Right ventricle myocardium inferior (tissue), 1 donor: ENCODE measurements around the gene ANKRD52. TPM values are rescaled to one million over a fixed set of nuclear protein-coding genes. Genes with fewer than 3 reads are reported as not detected.
"Not testable (repeated sequence)": the region's sequence is repeated elsewhere in the genome, so short reads cannot be mapped to it uniquely, and the experiment has no call there.

Experiments
- ATAC-seq: fragments of 200-7000 bp; cut with Tn5 transposase; one replicate; pipeline ENCODE4 v1.9.1; 2020; ENCODE audit warnings: mild to moderate bottlenecking, moderate library complexity
- DNase-seq: peaks from one replicate; pipeline ENCODE4 v3.0.0; 2021; ENCODE audit errors: missing footprints
- intact Hi-C: fragments of 100-400 bp; cut with DNase I; formaldehyde crosslinking; loops from one replicate; pipeline ENCODE4 v1.11.0; 2022
- total RNA-seq: library from RNA; stranded (reverse); fragmentation: NEBNext Ultra II Directional; extraction: Animal tissue kit (Norgen Biotek cat#: 25700); gene quantifications from one replicate; pipeline ENCODE4 v1.2.1, GENCODE V29; 2021
- donor health status: DM: no; HTN: yes; CAD: no; lungs with severe emphysema.

ANKRD52 gene
- total RNA-seq, 1 donor from 2014 or later = 23.9 TPM

DNA sequence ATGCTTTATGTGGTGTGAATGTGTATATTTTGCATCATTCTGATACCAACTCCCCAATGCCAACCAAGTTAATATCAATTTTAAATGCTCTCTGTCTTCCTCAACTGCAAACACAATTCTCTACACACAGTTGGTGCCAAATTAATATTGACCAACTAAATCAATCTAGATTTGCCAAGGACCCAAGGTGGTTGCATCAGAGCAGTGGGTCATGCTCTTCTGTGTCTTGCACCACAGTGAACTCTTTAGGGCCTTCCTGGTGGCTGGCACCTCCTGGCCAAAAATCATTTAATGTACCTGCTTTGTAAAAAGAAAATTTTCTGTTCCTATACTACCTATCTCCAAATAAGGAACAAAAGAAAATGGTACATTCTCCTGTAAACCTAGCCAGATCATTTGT lies 22.7 kb upstream of the ANKRD52 start:
- ATAC-seq (no peak), DNase-seq (no peak)
- intact Hi-C loops = no loop called here

DNA sequence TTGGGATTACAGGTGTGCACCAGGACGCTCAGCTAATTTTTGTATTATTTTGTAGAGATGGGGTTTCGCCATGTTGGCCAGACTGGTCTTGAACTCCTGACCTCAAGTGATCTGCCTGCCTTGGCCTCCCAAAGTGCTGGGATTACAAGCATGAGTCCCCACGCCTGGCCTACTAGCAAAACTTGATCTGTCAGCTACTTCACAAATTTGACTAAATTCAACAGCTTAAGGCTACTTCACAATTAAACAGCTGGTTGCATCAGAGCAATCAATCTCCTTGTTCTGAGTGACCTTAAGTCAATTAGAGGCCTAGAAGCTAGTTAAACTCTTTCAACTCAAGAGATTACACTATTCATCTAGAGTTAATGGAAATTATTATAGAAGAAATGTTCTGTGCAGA lies 20.7 kb upstream of the ANKRD52 start:
- intact Hi-C loops = no loop called here
- no peak for ATAC-seq
- DNase-seq = no peak

DNA sequence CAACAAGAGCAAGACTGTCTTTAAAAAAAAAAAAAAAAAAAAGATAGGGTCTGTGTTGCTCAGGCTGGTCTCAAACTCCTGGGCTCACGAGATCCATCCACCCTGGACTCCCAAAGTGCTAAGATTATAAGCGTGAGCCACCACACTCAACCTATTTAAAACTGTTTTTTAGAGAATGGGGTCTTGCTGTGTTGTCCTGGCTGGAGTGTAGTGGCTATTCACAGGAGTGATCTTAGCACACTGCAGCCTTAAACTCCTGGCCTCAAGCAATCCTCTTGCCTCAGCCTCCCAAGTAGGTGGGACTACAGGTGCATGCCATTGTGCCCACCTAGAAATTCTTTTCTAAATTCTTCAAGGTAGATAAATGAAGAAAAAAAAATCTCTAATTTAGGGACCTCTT lies 16.1 kb upstream of the ANKRD52 start:
- no peak for DNase-seq
- ATAC-seq = no peak
- intact Hi-C loops = no loop called here

DNA sequence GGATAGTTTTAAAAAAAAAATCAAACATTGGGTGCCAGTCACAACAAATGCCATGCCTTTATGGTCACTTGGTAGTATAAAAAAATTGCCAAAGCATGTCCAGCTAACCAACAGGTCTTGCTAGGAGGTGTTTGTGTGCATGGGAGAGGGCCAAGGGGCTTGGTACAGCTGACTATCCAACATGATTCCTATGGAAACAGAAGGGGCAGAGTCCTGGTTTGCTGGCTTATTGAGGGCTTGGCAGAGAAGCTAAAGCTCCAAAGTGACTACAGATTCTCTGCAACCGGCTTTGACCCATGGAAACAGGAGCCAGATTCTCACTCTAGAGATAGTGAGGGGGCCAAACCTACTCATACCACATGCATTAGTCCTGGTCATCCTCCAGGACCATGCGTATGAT lies 14.3 kb upstream of the ANKRD52 start:
- DNase-seq, ATAC-seq, intact Hi-C loops: not testable (repeated sequence)

DNA sequence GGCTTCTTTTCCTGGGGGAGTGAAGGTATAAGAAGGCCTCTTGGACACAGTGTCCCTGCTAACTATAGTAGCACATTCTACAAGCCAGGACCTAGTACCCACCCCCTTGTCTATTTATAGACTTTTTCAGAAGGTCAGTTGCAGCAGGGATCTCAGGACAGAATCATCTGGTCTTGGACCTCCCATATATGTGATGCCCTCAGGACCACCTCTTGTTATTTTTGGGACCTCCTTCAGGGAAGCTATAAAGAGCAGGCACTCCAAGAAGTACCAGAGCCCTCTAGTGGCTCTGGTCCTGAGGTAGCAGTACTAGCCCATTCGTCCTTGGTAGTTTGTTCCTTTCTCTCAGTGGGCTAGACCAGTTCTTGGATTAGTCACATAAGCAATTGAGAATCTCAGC lies 12.8 kb upstream of the ANKRD52 start:
- DNase-seq (no peak), ATAC-seq (peak; percentile 51)
- intact Hi-C loops = no loop called here

DNA sequence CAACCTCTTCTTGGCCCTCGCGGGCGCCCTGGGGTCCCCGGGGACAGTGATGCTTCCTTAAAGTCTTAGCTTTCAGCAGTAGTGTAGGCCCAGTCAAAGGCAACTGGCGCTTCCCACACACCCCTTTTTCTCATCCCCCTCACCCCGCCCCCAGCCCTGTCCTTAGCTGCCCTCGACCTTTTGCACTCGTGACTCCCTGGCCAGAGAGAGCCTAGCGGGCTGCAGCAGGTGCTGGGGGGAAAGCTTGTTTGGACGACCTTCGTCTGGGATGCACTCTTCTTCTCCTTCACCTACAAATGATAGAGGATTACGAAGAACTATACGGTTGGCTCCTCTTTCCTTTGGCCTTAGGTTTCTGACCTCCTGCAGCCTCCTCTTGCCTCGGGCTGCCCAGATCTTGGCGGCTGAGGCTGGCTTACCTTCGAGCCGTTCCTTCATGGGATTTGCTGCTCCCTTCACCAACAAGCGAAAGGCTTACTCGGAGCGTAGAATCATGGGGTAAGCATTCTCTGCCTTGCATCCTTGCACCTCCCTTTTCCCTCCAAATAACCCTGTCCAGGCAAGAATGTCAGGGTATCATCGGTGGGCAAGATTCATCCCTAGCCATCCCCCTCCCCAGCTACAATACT lies 9.4 kb upstream of the ANKRD52 start:
- intact Hi-C loops = loop anchor here (2.0 kb wide), 1 partner anchor 33 kb away; the partner anchor contains the start of gene CS
- DNase-seq = no peak
- peak; percentile 45 for ATAC-seq

DNA sequence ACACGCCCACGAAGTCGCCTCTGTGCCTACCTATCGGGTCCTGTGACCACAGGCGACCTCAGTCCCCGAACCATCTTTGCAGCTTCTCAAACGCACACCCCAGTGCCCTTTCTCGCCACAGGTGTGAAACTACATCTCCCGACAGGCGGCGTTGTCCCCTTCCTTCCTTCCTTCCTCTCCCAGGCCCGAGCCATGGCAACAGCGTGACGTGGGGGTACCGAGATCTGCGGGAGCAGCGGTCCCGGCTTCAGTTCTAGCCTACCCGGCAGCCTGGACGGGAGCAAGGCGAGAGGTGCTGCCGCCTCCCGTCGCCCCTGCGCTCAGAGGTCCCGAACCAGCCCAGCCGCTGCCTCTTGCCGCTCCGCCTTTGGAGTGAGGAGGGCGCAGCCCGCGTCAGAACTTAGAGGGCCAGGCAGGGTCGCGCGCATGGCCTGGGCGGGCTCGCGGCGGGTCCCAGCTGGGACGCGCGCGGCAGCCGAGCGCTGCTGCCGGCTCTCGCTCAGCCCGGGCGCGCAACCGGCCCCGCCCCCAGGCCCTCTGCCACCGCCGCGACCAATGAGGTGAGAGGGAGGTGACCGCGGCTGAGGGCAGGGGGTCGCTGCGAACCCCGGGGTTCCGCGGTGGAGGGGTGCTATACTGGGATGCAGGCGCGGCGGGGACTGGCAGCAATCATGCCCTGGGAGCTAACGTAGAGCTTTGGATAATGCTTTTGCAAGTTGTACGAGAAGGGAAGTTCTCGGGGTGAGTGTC lies 8.7 kb upstream of the ANKRD52 start, which contains the start of gene COQ10A:
Gene COQ10A, plus strand, starts transcription at position 250 of the 750 bp plus-strand sequence. Its CDS starts 177 bp downstream, at position 427.
- ATAC-seq = peak; percentile 95
- intact Hi-C loops = loop anchor here (2.0 kb wide), 1 partner anchor 34 kb away; the partner anchor contains the start of gene CS

DNA sequence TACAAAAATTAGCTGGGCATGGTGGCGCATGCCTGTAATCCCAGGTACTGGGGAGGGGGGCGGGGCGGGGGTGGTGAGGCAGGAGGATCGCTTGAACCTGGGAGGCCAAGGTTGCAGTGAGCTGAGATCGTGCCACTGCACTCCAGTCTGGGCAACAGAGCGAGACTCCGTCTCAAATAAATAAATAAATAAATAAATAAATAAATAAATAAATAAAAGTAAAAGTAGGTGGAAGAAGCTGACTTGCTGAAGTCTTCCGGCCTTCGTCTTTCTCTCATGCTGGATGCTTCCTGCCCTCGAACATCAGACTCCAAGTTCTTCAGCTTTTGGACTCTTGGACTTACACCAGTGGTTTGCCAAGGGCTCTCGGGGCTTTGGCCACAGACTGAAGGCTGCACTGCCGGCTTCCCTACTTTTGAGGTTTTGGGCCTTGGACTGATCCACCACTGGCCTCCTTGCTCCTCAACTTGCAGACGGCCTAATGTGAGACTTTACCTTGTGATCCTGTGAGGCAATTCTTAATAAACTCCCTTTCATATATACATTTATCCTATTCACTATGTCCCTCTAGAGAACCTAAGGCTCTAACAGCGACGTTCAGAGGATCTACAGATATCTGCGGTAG lies 8.0 kb upstream of the ANKRD52 start:
- not testable (repeated sequence) for DNase-seq, ATAC-seq
- intact Hi-C loops = loop anchor here (2.0 kb wide), 1 partner anchor 35 kb away; the partner anchor contains the start of gene CS

More for the DNA sequence above, 8.7 kb upstream of the ANKRD52 start, which contains the start of gene COQ10A:
- DNase-seq = peak; percentile 94

DNA sequence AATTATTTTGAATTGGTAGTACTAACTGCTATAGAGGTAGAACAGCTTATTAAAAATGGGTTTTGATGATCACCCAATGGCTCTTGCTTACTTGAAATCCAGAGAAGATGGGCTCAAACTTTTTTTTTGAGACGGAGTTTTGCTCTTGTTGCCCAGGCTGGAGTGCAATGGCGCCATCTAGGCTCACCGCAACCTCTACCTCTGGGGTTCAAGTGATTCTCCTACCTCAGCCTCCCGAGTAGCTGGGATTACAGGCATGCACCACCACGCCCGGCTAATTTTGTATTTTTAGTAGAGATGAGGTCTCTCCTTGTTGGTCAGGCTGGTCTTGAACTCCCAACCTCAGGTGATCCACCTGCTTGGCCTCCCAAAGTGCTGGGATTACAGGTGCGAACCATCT lies 4.8 kb upstream of the ANKRD52 start:
- intact Hi-C loops, ATAC-seq, DNase-seq: not testable (repeated sequence)

DNA sequence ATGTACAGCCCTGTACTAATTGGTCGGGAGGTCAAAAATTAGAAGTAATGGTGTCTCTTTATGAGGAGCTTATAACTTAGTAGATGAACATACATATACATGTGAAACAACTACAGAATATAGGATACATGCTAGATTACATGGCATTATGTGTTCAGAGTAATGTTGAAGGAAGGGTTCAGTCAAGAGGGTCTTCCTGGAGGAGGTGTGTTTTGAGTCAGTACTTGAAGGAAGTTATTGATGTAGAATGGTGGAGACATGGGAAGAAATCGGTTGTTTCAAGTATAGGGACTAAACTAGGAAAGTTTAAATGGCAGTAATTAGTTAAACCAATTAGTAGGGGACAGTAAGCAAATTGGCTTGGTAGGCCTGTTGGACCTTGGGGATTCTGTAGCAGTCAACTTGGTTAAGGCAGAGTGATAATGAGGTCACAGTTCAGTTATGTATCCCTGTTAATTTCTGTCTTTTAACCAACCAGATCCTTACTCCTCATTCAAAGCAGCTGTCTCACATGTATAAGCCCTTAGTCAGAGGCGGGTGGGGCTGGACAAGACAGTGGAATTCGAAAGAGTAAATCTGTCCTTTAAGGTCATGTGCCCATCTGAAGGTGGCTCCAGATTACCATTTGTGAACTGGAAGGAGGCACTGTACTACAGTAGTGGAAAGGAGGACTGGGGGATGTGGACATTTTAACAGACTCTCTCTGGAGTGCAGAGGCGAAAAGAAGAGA lies 3.5 kb upstream of the ANKRD52 start:
- intact Hi-C loops = no loop called here

DNA sequence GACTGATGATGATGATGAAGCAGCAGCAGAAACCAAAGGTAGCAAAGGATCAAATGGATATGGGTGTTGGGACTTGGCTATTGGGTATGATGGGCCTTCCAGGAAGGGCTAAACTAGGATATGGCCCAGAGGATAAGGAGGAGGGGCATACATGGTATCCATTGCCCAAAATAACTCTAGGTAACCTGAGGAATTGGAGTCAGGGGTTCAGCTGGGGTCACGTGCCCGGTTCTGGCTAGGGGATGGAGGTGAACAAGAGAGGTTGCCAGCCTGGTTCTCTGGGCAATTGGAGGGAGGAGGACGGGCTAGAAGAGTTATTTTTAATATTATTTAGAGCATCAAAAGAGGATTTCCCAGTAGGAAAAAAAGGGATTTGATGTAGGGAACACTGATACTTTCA lies 2.7 kb upstream of the ANKRD52 start:
- intact Hi-C loops = no loop called here
- no peak for DNase-seq
- no peak for ATAC-seq

More for the DNA sequence above, 3.5 kb upstream of the ANKRD52 start:
- ATAC-seq (no peak), DNase-seq (no peak)

DNA sequence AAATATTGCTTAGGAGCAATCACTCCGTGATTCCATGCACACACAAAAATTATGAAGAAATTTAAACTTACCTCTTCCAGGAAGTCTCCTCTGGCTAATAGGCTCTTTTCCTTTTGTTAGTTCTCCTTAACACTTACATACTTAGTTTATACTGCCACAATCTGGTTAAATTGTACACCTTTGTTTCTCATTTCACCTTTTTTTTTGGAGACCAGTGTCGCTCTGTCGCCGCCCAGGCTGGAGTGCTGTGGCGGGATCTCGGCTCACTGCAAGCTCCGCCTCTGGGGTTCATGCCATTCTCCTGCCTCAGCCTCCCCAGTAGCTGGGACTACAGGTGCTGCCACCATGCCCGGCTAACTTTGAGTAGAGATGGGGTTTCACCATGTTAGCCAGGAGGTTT lies 2.2 kb upstream of the ANKRD52 start:
- intact Hi-C loops = no loop called here
- DNase-seq (no peak), ATAC-seq (no peak)

DNA sequence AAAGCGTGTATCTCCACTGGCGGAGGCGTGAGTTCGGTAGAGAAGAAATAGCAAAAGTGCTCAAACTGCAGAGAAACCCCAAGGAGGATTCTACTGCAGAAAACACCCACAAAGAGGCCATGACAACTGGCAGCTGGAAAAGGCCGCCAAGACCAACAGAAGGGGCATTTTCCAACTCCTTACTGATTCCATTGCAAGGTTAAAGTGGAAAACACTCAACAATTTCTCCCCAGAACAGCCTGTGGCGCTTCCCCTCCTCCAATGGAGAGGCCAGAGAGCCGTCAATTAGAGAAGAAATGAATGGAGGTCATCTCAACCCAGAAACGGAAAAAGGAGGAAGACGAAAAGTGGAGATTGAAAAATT lies 618 bp upstream of the ANKRD52 start:
- no peak for ATAC-seq
- intact Hi-C loops = loop anchor here (5.0 kb wide), 1 partner anchor 37 kb away; the partner anchor contains the start of genes NABP2 and RNF41

DNA sequence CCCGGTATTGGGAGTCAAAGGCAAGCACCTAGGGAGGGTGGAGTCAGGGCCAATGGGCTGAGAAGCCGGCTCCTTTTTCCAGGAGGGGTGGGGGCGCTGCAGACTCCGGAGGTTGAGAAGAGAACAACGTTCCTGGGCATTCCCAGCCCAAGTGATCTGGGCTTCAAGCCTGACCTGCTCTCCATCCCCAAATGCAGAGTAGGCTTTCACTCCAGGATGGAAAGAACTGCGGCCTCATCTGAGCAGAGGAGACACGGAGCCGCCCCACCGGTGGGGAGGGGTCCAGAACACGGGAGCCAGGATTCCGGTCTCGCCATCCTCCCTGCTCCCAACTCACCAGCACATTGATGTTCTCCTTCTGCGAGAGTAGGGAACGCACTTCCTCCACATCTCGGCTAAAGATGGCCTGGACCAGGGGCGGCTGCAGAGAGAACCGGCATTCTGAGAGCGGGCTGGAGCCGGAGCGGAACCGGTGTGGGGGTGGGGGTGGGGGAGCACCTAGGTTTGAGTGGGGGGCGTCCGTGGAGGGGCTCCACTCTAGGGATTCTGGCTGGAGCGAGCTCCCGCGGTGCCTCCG lies 605 bp downstream of the ANKRD52 start:
- intact Hi-C loops = loop anchor here (5.0 kb wide), 1 partner anchor 35 kb away; the partner anchor contains the start of genes NABP2 and RNF41
- ATAC-seq (no peak), DNase-seq (no peak)

More for the DNA sequence above, 618 bp upstream of the ANKRD52 start:
- no peak for DNase-seq

DNA sequence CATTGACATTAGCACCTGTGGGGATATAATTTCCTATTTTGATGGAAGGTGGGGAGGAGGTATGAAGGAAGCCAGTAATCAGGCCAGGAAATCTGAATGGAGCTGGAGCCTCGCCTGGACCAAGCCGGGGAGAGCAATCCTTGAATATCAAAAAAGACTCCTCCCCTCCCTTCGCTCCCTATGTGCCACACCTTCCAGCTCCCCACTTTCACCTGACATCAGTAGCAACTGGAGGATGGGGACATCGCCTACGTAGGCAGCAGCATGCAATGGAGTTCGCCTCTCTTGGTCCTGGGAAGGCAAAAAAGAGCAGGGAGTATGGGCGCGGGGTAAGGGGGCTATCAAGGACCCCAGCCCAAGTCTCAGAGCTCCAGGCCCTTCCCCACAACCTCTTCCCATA lies 1.1 kb downstream of the ANKRD52 start:
- intact Hi-C loops = loop anchor here (5.0 kb wide), 1 partner anchor 35 kb away; the partner anchor contains the start of genes NABP2 and RNF41
- no peak for DNase-seq
- ATAC-seq = no peak

DNA sequence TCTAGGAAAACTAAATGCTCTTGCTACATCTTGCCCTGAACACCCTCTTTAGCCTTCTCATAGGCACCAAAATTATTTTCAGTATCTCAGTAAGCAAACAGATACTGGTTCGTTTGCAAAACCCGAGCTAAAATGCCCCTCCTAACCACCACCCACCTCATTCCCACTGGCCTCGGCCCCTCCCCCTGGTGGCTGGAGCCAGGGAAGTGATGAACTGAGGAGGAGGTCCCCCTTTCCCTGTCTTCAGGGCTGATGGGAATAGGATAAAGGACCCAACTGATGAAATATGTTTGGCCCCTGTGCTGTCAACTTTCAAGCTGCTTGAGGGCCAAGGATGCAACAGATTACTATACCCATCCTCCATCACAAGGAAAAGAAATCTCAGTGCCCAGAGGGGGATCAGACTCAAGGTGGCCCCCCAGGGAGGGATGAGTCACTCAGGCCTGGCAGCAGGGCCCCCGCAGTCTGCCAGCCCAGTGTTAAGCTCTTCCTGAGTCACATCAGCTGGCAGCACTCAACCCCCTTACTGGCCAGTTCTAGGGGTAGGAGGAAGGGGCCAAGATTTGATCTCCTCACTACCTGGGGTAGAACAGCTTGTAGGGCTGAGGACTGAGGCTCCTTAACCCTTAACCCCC lies 1.7 kb downstream of the ANKRD52 start:
- no peak for ATAC-seq
- intact Hi-C loops = loop anchor here (5.0 kb wide), 1 partner anchor 34 kb away; the partner anchor contains the start of genes NABP2 and RNF41
- no peak for DNase-seq

DNA sequence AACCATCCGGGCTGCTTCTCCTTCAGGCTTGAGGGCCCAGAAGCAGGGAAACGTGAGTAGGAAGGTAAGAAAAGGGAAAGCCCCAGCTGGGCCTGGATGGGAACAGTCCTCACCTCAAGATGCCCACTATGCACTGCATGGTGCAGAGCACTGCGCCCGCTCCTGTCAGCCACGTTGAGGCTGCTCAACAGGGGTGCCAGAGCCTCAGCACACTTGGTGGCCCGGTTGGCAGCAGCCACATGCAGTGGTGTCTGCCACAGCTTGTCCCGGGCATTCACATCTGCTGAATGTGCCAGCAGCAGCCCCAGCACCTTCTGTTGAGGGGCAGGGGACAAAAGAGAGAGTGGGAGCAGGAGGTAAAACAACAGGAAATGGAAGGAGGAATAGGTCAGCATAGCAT lies 2.5 kb downstream of the ANKRD52 start:
- no peak for ATAC-seq
- no peak for DNase-seq
- intact Hi-C loops = loop anchor here (5.0 kb wide), 1 partner anchor 33 kb away; the partner anchor contains the start of genes NABP2 and RNF41

DNA sequence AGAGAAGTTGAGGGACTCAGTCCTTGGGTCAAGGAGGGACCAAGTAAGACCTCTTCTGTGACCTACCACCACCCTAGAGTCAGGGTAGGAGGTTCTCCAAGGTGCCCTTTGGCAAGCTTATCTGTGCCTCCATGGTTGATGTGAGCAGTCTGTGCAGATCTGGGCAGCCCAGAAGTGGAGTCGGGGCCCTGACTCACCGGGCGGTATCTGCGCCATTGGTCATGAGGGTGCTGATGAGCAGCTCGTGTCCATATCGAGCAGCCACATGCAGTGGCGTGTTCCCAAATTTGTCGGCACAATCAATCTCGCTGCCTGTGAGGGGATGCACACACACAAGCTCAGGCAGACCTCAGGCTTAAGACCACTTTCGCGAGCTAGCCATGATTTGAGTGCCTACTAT lies 5.1 kb downstream of the ANKRD52 start:
- ATAC-seq (no peak), DNase-seq (no peak)
- intact Hi-C loops = no loop called here
